NCI-H2227 treated with DMSO at 0.1 percent for 48 hours (cell line): ENCODE measurements around the gene CPT1A.
A peak's percentile ranks its signal among the peaks of the same experiment; 100 is the strongest.

Experiments used
- DNase-seq: peaks from one replicate; lab custom pipeline; 2025; lab: John Stamatoyannopoulos, UW

The CPT1A gene

DNA sequence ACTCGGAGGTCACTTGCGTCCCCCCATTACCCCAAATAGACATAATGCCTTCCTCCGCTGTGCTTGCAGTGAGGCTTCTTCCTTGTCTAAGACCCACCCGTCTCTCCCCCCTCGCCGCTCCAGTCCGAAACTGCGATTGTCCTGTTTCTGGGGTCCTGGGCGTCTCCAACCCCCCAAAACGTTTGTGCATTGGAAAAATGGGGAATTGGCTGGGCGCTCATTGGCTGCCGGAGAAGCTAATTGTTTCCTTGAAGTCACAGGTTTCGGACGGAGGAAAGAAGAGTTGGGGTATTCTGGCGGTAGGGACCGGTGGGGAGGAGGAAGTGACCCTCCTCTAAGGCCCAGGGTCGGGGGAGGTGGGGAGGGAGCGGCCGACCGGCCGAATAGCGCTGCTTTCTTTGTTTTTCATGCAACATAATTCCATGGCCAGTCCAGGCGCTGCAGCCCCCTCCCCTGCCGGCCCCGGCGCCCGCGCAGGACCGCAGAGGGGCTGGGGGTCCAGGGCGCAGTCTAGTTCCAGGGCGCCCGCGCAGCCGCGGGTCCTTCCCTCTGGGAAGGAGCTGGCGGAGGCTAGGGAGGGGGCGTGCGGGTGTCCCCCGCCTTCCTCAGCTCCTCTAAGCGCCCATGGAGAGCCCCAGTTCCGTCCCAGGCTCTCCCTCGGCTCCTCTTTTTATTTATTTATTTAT is 12.7 kb upstream of the CPT1A start:
- no peak for DNase-seq

DNA sequence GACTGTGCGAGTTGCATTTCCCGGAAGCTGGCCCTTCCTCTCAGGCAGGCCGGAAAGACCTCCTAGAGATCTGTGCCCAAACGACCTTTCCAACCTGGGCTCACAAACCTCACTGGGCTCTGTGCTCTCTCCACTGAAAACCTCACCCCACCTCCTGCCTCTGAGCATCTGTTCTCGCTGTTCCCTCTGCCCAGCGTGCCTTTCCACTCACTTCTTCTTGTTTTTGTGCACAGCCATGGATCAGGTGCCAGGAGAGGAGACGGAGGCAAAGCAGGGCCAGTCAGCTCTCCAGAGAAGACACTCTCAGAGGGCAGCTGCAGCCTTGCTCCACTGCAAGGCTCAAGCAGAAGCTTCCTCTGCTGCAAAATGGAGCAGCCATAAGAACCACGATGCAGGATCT is 10.9 kb upstream of the CPT1A start:
- DNase-seq: no peak

DNA sequence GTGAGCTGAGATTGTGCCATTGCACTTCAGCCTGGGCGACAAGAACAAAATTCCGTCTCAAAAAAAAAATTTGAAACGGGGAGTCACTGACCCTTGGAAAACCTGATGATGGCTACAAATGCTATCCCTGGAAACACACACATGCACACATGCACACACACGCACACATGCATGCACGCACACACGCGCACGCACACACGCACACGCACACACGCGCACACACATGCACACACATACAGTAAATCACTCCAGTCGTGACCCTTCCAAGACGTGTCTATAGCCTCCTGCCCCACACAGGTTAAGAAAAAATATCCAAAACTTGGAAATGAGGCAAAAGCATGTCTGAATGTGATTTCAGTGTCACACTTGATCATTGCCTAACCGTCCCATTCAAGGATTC is 6.7 kb upstream of the CPT1A start:
- DNase-seq: no peak

DNA sequence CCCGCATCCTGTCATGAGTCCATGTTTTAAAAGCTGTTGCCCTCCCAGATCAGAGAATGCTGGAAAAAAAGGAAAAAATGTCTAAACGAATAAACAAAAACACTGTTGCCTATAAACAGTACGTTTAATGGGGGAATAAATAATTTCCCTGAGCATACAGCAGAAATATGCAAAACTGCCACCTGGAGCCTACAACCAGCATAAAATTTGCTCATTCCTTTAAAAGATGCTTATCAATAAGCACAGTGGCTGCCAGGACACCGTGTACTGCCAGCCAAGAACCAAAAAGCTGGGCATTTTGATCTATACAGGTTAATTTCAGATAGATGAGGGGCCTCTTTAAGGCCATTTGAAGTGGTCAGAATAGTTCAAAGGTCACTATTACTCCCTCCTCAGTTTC is 5.7 kb upstream of the CPT1A start:
- DNase-seq: no peak

DNA sequence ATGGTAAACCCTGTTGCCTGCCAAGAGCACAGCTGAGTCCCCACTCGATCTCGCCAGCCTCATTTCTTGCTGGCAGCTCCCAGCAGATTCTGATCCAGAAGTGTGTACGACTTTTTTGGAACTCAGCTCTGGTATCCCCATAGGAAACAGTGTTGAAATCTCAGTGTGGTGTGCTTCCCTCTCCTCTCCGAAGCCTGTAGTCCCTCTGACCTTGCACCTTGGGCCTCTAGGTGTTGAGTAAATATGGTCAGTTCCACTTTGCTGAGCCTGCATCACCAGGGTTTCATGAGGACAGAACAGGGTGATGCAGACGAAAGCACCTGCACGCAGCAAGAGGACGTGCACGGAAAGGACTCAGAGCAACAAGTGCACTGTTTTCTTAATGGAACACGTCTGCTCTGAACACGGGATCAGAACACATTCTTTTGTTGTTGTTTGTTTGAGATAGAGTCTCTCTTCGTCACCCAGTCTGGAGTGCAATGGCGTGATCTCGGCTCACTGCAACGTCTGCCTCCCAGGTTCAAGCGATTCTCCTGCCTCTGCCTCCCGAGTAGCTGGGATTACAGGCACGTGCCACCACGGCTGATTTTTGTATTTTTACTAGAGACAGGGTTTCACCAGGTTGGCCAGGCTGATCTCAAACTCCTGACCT is 3.8 kb upstream of the CPT1A start:
- no peak for DNase-seq

DNA sequence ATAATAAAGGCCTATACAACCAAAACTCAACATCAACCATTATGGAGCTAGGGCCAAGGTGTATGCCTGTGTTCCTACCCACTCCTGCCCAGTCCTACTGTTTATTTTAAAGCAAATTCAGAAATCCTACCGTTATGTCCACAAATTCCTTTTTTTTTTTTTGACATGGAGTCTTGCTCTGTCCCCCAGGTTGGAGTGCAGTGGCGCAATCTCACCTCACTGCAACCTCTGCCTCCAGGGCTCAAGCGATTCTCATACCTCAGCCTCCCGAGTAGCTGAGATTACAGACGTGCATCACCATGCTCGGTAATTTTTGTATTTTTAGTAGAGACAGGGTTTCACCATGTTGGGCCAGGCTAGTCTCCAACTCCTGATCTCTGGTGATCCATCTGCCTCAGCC is 3.1 kb upstream of the CPT1A start:
- no peak for DNase-seq

DNA sequence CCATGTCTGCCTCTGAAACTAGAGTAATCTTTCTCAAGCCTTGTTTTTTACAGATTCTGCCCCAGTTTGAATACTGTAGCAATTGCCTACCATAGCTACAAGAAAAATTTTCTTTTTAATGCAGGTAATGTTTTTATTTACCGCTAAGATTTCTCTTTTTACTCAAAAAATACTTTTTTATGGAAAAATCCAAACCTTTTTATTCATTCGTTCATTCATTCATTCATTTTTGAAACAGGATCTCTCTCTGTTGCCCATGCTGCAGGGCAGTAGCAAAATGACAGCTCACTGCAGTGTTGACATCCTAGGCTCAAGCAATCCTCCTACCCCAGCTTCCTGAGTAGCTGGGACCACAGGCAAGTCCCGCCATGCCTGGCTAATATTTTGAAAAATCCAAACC is 2.7 kb upstream of the CPT1A start:
- no peak for DNase-seq

DNA sequence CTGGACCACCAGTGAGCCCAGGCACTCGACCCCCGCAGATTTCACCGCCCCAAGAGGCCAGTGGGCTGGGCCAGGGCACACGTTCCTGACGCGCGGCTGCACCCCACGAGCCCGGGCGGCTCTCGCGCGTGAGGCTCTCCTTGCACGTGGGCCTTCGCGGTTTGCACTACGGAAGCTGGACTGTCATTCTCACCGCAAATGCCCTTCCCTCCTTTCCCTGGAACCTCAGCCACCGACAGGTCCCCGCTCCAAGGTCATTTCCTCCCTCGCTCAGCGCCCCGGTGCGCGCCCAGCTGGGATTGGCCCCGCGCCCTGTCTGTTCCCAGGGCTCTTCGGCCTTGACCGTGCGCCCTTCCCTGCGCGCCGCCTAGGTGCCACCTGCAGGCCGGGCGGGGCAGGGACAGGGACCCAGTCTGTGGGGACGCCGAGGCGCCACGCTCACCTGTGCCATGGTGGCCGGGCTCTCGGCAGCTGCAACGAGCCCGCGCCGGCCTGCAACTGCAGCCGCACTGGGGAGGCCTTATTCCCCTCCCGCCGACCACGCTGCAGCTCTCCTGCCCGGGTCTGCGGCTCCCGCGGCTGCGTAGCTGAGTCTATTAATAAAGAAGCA is 2.1 kb upstream of the CPT1A start:
- no peak for DNase-seq

DNA sequence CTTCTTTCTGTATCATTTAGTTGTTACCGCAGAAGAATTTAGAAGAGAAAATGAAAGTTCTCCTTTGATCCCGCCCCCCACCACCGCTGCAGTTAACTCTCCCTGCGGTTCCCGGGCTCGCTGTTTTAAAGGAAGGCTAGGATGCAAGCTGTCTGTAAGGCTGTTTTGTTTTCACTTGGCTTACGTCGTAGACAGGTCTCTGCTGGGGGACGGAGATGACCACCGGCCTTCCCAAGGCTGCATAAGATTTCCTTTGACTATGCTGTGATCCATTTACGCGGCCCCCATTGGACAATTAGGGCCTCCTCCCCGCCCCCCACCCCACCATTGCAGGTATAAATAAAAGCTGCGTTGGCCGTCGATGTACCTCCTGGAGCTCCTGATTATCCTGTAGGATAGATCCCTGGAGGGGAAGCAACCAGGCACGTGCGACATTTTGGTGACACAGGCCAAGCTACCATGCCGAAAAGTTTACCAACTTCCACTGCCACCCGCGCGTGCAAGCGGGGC is 1.4 kb upstream of the CPT1A start:
- DNase-seq: no peak

DNA sequence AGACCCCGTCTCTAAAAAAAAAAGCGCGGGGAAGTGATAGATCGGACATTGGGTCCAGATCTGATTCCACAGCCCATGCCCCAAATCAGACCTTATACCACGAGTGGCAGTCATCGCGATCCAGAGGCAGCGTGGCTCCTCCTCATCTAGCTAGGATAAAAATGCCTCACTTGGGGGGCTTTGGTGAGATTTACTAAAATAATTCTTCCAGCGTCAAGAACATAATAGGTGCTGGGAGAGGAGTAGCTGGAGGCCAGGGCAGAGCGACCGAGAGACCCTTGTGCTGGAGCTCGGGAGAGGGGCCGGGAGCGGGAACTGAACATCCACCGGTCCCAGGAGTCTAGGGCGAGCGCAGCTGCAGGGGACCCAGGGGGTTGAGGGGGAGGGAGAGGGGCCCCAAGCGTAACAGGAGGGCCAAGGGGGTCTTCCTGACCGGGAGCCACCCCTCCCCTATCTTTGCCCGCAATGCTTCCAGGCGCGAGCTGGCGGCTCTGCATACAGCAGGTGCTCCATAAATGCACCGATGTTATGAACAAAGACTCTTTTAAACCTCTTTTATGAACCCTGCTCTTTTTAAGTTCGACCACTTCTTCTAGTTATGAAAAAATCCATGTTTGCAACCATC is 823 bp upstream of the CPT1A start:
- DNase-seq: no peak

DNA sequence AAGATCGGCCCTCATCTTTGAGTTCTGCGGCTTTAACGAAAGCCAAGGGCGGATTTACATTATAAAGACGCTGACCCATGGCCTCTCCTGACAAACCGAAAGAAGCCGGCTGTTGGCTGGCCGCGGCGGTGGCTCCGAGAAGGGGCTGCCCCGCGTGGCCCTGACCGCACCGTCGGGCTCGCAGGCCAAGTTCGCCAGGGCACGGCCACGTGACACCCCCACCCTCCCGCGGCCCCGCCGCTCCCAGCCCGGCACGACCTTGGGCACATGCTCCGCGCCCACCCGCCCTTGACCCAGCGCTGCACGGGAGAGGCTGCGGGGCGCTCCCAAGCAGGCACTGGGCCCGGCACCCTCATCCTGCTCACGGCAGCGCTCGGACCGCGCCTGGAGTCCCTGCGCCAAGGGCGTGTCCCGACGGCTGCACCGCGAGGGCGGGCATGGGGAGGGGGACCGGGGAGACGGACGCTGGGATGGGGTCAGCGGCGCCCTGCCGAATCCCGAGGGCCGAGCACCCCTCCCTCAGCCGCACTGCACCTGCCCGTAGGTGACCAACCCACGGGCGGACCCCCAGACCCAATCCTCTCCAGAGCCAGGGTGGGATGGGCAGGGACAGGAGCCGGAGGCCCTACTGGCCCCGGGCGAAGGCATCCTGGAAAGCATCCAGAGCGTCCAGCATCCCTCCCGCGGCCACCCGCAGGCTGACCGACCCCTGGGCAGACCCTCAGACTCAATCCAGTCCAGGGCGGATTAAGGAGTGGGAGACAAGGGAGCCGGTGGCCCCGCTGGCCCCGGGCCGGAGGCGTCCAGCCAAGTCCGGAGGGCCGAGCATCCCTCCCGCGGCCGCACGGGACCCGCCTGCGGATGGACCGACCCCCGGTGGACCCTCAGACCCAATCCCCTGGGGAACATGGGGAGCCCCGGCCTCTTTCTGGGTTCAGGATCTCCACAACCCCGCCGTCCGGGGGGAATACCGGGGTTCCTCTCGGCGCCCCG is 759 bp downstream of the CPT1A start:
- DNase-seq: no peak

DNA sequence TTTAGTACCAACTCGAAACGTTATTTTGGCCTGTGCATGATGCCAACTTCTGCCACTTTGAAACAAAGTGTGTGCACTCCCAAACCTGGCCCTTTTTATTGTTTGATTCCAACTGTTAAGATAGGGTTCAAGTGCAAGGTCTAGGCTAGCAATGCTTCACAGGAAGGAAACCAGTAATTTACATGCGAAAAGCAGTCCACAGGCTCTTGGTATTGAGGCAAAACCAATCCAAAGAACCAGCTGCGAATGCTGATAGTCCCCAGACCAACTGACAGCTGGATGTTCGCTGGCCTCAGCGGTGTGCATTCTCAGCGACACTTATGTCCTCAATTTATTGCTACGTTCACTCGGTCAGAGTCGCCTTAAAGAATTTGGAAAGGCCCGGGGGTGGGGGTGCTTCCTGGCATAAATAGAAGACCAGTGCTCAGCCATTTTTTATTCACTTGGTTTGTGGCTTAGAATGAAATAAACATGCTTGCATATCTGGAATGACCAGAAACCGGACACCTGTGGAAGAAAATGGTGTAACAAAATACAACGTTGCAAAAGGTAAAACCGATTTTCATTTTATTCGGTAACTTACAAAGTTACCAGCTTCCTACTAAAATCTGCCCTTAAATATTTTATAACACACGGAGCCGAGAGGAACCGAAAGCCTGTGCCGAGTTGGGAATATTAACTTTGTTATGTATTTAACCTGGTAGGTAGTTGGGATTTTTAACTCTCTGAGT is 1.6 kb downstream of the CPT1A start:
- peak; percentile 27 for DNase-seq

DNA sequence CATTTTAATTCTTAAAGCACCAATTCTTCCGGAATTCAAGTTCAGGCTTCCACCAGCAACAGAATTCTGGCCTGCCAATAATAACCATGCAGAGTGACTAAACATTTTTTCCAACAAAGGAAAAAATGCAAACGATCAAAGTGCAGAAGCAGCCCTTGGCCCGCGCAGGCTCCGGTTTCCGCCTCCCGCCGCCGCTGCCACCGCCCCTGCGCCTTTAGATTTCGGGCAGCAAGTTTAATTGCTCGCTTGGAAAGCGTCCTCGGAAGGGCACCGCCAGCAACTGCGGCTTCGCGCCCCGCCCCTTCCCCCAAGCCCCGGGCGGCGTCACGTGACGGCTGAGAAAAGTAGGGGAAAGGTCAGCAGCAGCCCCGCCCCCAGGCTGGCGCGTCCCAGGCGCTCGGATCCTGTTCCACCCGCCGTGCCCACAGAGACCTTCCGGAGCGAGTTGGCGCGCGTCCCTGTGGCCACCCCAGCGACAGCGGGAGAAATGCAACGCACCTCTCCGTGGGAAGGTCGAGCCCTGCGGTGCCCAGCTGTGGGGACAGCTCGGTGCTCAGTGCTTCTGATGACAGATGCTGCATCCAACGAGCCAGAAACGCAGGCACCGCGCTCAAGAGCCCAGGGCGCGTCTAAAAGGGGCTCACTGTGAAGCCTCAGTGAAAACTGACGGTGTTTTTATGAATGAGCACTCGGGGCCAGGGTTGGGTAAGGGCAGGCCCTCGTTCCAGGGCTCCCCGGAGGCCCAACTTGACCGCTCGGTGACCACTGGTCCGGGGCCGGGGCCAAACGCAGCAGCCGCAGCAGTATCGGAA is 2.5 kb downstream of the CPT1A start:
- DNase-seq: peak; percentile 94

DNA sequence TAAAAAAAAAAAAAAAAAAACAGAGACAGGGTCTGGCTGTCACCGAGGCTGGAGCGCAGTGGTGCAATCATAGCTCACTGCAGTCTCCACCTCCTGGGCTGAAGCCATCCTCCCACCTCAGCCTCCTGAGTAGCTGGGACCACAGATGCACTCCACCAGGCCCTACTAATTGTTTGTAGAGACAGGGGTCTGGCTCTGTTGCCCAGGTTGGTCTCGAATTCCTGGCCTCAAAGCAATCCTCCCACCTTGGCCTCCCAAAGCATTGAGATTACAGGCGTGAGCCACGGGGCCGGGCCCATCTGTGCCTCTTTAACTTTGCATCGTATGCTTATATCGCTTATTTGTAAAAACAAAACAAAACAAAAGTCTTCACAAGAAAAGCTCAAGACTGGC is 3.1 kb downstream of the CPT1A start:
- DNase-seq: no peak

DNA sequence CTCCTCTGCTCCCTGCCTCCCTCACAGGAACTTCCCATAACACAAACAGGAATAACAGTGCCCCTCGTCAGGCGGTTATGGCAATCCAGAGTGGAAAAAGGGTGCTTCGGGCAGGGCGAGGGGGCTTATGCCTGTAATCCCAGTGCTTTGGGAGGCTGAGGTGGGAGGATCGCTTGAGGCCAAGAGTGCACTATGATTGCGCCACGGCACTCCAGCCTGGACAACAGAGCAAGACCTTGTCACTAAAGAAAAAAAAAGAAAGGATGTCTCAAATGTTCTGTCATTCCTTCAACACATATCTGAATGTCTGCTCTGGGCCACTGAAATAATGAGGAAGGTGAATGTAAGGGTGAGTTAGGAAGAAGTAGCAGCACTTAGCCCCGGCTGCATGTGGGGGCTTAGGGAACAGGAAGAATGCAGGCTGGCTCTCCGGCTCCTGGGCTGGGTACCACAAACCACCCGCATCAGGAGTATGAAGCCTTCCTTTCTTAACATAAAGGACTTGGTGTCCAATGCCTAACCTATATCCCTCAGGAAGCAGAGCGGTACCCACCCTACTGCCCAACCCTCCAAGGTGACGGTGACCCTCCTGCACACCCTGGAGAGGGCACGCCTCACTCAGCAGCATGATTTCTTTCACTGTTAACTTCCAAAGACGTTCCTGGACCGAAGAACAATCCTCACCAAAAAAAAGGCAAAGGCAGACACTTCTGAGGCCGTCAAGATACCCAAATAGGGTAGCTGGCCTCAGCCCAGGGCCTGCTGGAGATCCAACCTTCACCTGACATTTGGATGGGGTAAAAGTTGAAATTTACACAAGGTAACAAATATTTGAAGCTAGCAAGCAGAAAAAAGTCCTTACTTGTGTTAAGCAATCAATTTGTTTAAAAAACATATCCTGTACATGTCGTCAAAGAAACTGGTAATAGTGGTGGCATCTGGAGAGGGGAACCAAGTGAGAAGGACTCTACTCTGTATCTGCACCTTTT is 3.8 kb downstream of the CPT1A start:
- DNase-seq: no peak

DNA sequence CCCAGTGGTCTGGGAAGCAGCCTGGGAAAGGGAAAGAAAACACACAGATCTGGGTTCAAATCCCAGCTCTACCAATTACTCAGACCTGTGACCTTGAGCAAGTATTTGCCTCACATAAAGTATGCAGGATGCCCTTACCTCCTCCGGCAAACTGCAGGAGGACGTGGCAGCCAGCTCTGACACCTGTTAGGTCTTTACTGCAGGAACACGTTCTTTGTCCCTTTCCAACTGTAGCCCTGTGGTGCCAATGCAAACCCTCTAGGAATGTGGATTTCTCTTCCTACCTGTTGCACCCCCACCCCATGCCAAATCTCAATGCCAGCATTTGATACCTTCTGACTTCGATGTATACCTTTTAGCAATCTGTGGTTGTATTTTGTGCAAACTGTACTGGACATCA is 6.0 kb downstream of the CPT1A start:
- no peak for DNase-seq

DNA sequence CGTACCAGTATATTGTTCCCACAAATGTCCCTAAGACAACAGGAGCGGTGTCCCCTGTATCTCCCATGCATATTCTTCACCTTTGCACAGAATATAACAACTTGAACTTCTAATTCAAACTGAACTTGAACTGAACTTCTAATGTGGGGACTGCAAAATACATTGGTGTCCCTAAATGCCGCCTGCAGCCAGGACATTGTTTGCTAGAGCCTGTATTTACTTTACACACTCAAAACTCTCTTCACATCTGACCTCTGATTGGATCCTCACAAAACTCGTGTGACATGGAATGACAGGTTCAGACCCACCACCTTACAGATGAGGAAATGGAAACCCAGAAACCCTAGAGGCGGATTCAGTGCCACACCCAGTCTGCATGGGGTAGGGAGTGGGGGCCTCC is 6.4 kb downstream of the CPT1A start:
- DNase-seq: no peak

DNA sequence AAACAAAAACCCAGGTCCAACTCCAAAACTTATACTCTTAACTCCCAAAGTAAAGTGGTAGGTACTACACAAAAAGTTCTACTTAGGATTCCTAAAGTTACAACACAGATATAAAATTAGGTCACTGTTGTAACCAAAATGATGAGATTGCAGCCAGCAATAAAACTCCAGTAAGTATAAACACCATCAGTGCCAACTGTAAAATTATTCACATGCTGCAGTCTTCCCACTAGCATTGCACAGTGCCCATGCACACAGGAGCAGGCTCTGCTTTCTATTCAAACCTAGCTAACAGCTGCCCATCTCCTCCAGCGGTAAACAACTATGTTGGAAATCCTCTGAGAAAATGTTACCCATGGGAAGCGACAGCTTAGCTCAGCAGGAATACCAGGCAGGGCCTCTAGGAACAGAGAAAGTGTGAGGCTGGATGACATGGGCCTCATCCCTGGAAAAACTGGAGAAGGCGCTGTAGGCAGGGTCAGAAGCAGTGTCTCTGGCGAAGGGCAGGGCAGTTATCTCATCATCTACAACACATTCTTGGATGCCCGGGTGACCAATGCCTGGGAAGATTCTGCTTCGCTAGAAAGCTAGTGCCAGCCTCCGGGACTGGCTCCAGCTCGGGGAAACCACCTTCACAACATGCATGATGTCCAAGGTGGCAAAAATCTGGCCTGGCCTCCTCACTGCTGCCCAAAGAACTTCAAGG is 9.1 kb downstream of the CPT1A start:
- DNase-seq: no peak
